Mucosa of rectum (tissue), 2 donors: ENCODE data around the gene KLHL12.

Source experiments
- H3K27ac ChIP-seq, 2 donors: one replicate each; pipeline ENCODE4 v1.7.0; 2013; ENCODE audit warnings: inconsistent platforms in 2 of 2, low read depth in 2 of 2, low read length in 2 of 2
- H3K27me3 ChIP-seq, 2 donors: one replicate each; pipeline ENCODE4 v1.7.0; 2013; ENCODE audit warnings: low read length in 2 of 2; ENCODE audit not compliant: control insufficient read depth in 2 of 2, insufficient read depth in 2 of 2
- H3K36me3 ChIP-seq, 2 donors: one replicate each; pipeline ENCODE4 v1.7.0; 2013; ENCODE audit warnings: low read length in 2 of 2; ENCODE audit not compliant: control insufficient read depth in 2 of 2, insufficient read depth in 2 of 2
- H3K4me1 ChIP-seq, 2 donors: one replicate each; pipeline ENCODE4 v1.7.0; 2013; ENCODE audit warnings: low read length in 2 of 2, mild to moderate bottlenecking in 1 of 2; ENCODE audit not compliant: control insufficient read depth in 2 of 2, insufficient read depth in 2 of 2
- H3K4me3 ChIP-seq, 2 donors: one replicate each; pipeline ENCODE4 v1.7.0; 2013; ENCODE audit warnings: low read length in 2 of 2
- H3K9ac ChIP-seq, 2 donors: one replicate each; pipeline ENCODE4 v1.7.0; 2013; ENCODE audit warnings: low read length in 2 of 2, low read depth in 1 of 2, mild to moderate bottlenecking in 1 of 2
- H3K9me3 ChIP-seq, 2 donors: one replicate each; pipeline ENCODE4 v1.7.0; 2013; ENCODE audit warnings: low read length in 2 of 2; ENCODE audit not compliant: control insufficient read depth in 2 of 2
- donor health status: healthy.
- donor health status: Normal muscosa, but diverticular disease.

Gene KLHL12

DNA sequence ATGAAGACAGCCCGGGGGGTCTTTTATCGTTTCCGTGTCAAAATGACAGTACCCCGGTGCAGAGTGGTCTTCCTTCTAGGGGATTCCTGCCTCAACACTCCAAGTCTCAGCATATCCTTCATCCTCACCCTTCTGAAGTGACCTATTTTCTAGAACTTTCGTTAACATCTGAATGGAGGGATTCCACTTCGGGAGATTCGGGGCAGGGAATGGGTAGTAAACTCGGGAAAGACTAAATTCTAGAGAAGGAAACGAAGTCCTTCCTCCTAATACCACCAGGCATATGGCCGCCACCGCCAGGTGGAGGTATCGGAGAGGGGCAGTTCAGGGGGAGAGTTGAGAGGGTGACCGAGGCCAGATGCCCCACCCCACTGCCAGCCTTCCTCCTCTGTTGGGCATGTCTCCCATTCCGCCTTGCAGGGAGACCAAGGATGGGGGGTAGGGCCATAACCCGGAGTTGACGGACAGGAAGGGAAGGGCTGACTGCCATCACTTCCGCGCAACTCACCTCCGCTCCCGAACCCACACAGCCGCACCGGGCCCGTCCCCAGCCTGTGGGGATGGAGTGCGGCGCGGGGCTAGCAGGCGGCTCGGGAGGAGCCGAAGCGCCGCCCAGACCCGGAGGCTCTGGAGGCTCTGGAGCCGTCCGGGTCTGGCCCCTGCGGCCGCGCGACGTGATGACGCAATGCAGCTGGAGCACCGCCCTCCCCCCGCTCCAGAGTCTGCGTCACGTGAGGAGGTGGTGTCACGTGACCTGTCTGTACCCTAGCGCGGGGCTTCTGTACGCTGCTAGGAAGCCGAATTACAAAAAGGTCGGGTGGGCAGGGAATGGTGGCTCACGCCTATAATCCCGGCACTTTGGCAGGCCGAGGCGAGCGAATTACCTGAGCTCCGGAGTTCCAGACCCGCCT lies at the start of gene KLHL12:
Gene KLHL12, minus strand, starts transcription at position 654 of the 911 bp plus-strand sequence. CDS start 2,072 bp downstream, outside the sequence.
- H3K9ac ChIP-seq = peak within 1 kb of the TSS; percentile 90 to 95
- no peaks in the 10 kb centered on the region for H3K9me3 ChIP-seq
- no peaks in the 10 kb centered on the region for H3K27me3 ChIP-seq
- peak within 1 kb of the TSS; percentile 96 to 98 for H3K27ac ChIP-seq
- peak within 1 kb of the TSS; percentile 88 to 96 for H3K4me3 ChIP-seq
- peaks cover 0 to 7% of the 10 kb centered on the region in 2 donors for H3K4me1 ChIP-seq
- peaks cover 2 to 6% of the 10 kb centered on the region in 2 donors for H3K36me3 ChIP-seq

DNA sequence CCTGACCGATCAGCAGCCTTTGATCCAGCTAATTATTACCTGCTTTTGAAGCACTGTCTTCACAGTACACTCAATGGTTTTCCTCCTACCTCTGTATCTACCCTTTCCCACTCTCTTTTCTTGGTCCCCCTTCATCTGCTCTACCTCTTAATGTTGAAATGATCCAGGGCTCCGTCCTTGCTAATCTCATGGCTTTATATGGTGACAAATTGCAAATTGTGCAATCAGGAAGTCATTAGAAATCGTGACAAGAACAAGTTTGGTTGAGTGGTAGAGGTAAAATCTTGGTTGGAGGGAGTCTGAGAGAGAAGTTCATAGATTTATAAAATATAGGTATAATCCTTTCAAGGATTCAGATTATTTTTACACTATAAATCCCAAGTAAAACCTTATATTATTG lies 49.6 kb upstream of the KLHL12 start:
- Histone ChIP-seq H3K27ac (no peak overlapping the region), H3K9ac (no peak overlapping the region), H3K4me3 (no peak overlapping the region), H3K36me3 (no peaks in the 10 kb centered on the region), H3K9me3 (no peaks in the 10 kb centered on the region), H3K27me3 (peaks cover 0 to 4% of the 10 kb centered on the region in 2 donors), H3K4me1 (no peaks in the 10 kb centered on the region)

DNA sequence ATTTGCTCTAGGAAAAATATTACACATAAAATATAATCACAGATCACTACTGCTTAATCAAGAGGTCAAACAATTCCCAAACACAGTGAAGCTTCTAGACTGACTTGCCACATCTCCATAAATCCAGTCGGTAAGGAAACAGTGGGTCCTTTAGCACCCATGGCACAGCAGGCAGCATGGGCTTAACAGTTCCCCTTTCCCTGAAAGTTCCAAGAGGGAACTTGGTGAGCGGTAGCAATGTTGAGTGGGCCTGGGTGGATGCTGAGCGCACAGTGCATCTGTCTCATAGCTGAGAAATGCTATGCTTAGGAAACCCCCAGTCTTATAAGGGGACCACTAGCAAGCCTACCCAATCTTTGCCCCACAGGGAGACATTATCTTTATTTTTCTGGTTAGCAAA lies 47.8 kb upstream of the KLHL12 start:
- Histone ChIP-seq H3K4me3 (no peak overlapping the region), H3K9ac (no peak overlapping the region), H3K4me1 (no peaks in the 10 kb centered on the region), H3K27me3 (peaks cover 0 to 4% of the 10 kb centered on the region in 2 donors), H3K27ac (no peak overlapping the region), H3K36me3 (no peaks in the 10 kb centered on the region), H3K9me3 (no peaks in the 10 kb centered on the region)

DNA sequence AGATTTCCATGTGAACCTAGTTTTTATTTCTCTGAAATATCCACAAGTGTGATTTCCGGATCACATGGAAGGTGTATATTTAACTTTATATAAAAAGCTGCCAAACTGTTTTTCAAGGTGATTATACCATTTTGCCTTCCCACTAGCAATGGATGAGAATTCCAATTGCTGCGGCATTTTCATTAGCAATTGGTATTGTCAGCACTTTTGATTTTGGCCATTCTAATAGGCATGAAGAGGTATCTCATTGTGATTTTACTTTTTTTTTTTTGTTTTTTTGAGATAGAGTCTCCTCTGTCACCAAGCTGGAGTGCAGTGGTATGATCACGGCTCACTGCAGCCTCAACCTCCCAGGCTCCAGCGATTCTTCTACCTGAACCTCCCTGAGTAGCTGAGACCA lies 45.0 kb upstream of the KLHL12 start:
- no peaks in the 10 kb centered on the region for H3K36me3 ChIP-seq
- H3K9ac ChIP-seq = no peak overlapping the region
- peaks cover 5 to 11% of the 10 kb centered on the region in 2 donors for H3K4me1 ChIP-seq
- peaks cover 0 to 4% of the 10 kb centered on the region in 2 donors for H3K27me3 ChIP-seq
- H3K27ac ChIP-seq = no peak overlapping the region
- no peak overlapping the region for H3K4me3 ChIP-seq
- H3K9me3 ChIP-seq = no peaks in the 10 kb centered on the region

DNA sequence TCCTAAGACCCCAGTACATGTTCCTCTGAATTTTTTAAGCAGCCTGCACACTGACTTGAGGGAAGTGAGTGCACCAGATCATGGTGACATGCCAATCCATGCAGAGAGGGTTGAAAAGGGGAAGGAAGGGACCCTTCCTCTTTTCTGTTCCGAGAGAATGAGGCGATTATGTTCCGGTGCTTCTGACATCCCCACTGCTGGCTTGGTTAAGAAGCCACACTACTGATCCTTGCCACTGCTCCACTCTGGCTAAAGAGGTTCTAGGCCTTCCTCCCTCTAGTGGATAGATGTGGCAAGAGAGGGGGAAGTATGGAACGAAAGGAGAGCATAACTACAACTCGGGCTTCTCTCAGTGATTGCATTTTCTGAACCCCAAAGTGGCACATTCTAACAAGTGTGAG lies 41.9 kb upstream of the KLHL12 start:
- Histone ChIP-seq H3K9ac (no peak overlapping the region), H3K4me1 (peaks cover 13 to 17% of the 10 kb centered on the region in 2 donors), H3K27ac (peak overlapping the region in 1 of 2 donors; percentile 12), H3K4me3 (no peak overlapping the region), H3K9me3 (no peaks in the 10 kb centered on the region), H3K36me3 (peaks cover 5 to 6% of the 10 kb centered on the region in 2 donors), H3K27me3 (no peaks in the 10 kb centered on the region)

DNA sequence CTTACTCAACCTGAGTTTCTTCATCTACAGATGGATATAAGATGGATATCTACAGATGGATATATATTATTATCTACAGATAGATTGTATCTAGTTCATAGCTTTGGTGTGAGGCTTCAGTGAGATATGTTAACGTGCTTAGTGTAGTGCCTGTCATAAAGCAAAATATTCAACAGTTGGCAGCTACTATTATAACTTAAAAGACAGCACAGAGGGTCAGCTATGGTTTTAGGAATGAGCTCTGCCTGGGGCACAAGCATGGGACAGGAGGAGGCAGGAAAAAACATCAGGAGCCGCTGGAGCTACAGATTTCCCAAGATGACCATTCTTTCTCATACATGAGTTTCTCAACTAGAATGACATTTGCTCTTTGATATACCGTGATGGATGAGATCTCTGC lies 41.3 kb upstream of the KLHL12 start:
- Histone ChIP-seq H3K4me1 (peaks cover 13 to 17% of the 10 kb centered on the region in 2 donors), H3K9me3 (no peaks in the 10 kb centered on the region), H3K4me3 (peak overlapping the region in 1 of 2 donors; percentile 80), H3K27me3 (no peaks in the 10 kb centered on the region), H3K9ac (no peak overlapping the region), H3K36me3 (peaks cover 6 to 8% of the 10 kb centered on the region in 2 donors), H3K27ac (peak overlapping the region; percentile 10 to 12)

DNA sequence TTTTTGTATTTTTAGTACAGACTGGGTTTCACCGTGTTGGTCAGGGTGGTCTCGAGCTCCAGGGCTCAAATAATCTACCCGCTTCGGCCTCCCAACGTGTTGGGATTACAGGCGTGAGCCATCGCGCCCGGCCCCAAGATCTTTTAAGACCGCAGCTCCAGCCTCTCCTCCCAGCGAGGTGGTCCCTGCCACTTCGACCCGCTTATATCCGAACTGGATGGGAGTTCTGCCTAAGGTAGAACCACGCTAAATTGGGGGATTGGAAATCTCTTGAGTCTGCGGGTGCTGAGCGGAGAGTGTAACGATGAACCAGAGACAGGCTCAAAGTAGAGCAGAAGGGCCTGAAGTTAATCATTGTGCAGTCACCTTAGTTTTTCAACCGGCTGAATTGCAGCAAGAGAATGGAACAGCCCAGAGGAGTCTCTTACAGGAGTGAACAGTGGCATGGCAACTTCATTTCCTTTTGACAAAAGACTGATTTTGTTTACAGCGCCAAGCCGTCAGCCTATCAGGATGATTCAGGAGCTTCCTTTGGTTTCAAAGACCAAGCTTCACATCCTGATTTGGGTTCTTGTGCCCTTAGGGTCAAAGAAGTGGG lies 40.7 kb upstream of the KLHL12 start:
- Histone ChIP-seq H3K4me1 (peaks cover 13 to 17% of the 10 kb centered on the region in 2 donors), H3K27me3 (no peaks in the 10 kb centered on the region), H3K27ac (peak overlapping the region; percentile 51 to 52), H3K4me3 (peak overlapping the region; percentile 74 to 80), H3K9me3 (no peaks in the 10 kb centered on the region), H3K9ac (peak overlapping the region; percentile 60 to 80), H3K36me3 (peaks cover 10 to 11% of the 10 kb centered on the region in 2 donors)

DNA sequence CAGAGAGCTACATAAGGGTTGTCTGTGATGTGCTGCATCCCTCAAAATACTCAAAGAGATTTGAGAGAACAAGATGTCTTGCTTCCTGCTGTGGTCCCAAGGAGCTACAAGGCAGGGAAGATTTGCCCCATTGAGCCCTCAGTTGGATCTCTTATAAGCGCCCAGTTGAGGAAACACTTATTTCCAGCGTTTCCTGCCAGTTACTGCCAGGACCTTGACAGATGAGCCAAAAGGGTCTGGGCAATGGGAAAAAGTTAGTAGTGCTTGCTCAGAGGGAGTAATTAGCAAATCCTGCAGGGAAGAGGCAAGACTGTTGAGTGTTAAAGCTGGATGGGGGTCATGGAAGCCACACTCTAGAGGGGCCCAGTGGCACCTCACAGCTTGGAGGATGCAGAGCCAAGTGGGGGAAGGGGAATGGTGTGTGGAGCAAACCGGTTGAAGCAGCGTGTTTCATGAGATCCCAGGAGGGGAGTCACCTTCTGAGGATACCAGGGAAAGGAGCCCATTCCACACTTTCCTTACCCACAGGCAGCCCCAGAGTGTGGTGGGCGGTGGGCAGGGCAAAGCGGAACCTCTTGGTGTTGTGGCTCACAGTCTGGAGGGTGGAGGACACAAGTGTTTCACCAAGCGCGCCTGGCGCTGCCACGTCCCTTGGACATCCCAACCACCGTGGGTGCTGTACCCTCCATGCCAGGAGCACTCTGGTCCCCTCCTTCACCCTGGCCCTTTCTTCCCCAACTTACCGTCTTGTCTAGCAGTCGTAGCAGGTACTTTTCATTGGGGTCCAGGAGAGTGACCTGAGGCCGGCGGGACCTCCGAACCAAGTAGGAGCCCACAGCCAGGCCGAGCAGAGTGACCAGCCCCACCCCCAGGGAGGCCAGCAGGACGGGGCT lies 39.2 kb upstream of the KLHL12 start:
- H3K9me3 ChIP-seq = no peaks in the 10 kb centered on the region
- peaks cover 13 to 17% of the 10 kb centered on the region in 2 donors for H3K4me1 ChIP-seq
- H3K9ac ChIP-seq = peak overlapping the region; percentile 81 to 90
- no peaks in the 10 kb centered on the region for H3K27me3 ChIP-seq
- peak overlapping the region; percentile 79 to 86 for H3K27ac ChIP-seq
- H3K4me3 ChIP-seq = peak overlapping the region; percentile 74 to 89
- peaks cover 20 to 24% of the 10 kb centered on the region in 2 donors for H3K36me3 ChIP-seq

DNA sequence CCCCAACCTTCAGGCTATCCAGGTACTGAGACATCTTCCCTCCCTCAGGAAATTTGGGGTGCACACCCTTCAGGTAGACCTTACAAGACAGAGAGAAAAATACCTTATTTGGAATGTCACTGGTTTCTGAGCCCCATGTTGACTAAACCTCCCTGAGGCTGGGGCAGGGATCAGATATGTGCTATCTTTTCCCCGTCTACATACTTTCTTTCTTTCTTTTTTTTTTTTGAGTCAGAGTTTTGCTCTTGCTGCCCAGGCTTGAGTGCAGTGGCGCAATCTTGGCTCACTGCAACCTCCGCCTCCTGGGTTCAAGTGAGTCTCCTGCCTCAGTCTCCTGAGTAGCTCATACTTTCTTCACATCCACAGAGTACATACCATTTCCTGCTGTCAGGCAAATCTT lies 38.4 kb upstream of the KLHL12 start:
- H3K27ac ChIP-seq = no peak overlapping the region
- H3K36me3 ChIP-seq = peaks cover 20 to 27% of the 10 kb centered on the region in 2 donors
- no peak overlapping the region for H3K4me3 ChIP-seq
- no peak overlapping the region for H3K9ac ChIP-seq
- no peaks in the 10 kb centered on the region for H3K27me3 ChIP-seq
- H3K9me3 ChIP-seq = no peaks in the 10 kb centered on the region
- H3K4me1 ChIP-seq = peaks cover 13 to 17% of the 10 kb centered on the region in 2 donors
